Measurements from ENCODE around the gene IQCC.

IQCC gene

DNA sequence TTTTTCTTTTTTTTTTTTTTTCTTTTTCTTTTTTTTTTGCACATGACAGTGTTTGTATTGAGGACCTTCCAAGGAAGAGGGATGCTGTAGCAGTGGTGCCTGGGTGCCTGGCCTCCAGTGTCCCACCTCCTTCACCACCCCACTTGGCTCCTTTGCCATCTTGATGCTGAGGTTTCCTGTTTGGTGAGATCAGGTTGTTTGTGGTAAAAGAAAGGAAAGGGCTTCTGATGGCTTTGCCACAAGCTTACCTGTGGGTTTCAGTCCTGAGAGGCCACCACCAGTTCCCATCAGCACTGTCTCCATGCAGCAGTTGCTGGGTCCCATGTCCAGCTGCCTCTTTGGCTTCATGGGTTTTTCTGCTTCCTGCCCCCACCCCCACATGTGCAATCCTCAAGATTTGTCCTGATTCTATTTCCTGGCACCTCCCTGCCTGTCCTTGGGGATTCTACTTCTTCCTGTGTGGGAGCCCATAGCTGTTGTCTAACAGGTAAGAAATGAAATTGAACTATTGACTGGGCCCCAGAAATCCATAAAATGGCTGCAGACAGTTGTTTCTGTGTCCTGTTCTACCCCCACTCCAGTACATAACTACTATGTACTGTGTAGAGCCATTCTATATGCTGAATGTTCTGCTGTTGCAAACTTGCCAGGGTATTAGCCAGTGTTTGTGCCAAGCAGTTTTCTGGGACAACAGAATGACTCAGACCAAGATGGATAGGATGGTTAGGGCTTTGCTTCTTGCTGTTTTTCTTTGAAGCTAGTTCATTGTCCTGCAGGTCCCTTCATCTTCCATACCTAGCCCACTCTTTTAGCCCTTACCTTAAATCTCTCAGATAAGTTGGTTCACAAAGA is 9.3 kb upstream of the IQCC start:
- DNase-seq (ENCODE audit: low read depth in 2 of 2): no peak

GRCh38 chr1:32197074-32197473 is 8.4 kb upstream of the IQCC start:
- DNase-seq (ENCODE audit: low read depth in 2 of 2): no peak

- DNase-seq (ENCODE audit: low read depth in 2 of 2): no peak
Measured at GRCh38 chr1:32197837-32198236, 7.6 kb upstream of the IQCC start.

GRCh38 chr1:32198237-32199042 is 7.0 kb upstream of the IQCC start:
- no peak for DNase-seq (ENCODE audit: low read depth in 2 of 2)

DNA sequence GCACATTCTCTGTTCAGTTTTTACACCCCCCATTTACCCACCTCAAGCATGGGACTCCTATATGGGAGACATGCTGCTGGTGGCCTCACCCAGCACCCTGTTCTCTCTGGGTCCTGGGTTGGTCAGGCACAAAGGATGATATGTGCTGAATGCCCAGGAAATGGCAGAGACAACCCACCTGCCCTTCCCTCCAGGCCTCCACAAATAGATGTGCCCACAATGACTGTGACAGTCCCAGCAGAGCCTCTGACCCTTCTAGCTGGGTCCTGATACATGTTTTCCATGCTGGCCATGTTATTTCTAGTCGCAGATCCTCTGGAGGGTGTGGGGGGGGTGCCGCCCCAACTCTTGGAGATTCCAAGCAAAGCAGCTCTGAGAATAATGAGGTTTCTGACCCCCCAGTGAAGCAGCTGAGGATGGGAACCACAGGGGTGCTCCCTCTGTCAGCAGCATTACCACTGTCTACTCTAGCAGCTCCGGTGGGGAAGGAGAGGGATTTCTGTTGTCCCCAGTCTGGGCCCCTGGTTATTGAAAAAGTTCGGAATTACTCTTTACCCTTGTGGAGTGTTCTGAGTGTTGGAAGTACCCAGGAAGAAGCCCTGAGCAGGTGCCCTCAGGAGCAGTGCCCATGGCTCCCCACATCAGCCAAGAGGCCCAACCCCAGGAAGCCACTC is 6.3 kb upstream of the IQCC start:
- DNase-seq (ENCODE audit: low read depth in 2 of 2): no peak

GRCh38 chr1:32199717-32200072 is 5.8 kb upstream of the IQCC start:
- no peak for DNase-seq (ENCODE audit: low read depth in 2 of 2)

- DNase-seq (ENCODE audit: low read depth in 2 of 2): peak; percentile 34 to 35
Measured at GRCh38 chr1:32200226-32201010, 5.1 kb upstream of the IQCC start, which contains the start of gene CCDC28B. TSS of gene CCDC28B (plus strand) at chr1:32200595. CDS start at chr1:32201936, 1,341 bp downstream.

- peak; percentile 55 to 64 for DNase-seq (ENCODE audit: low read depth in 2 of 2)
Measured at GRCh38 chr1:32201011-32201855, 4.2 kb upstream of the IQCC start.

GRCh38 chr1:32204943-32205361 is 519 bp upstream of the IQCC start:
- no peak for DNase-seq (ENCODE audit: low read depth in 2 of 2)

DNA sequence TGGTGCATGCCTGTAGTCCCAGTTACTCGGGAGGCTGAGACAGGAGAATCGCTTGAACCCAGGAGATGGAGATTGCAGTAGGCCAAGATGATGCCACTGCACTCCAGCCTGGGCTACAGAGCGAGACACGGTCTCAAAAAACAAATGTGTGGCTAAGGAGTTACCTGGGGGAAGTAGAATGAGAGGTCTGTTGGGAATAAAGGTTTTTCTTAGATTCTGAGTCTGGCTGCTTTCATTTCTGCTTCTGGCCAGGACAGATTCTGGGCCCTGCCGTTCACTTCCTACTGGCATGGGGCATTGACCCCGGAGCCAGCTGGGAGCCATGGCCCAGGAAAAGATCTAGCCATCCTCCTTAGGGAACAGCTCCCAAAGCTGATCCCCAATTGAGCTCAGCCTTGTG is 3.0 kb downstream of the IQCC start:
- DNase-seq (ENCODE audit: low read depth in 2 of 2): no peak

GRCh38 chr1:32208891-32209328 is 3.4 kb downstream of the IQCC start, which contains the start of gene DCDC2B:
TSS of gene DCDC2B (plus strand) at chr1:32209089. CDS start at chr1:32209094, 5 bp downstream.
- DNase-seq (ENCODE audit: low read depth in 2 of 2): no peak

- DNase-seq (ENCODE audit: low read depth in 2 of 2): peak; percentile 5 to 23
Measured at GRCh38 chr1:32215629-32216480, 10.4 kb downstream of the IQCC start.

DNA sequence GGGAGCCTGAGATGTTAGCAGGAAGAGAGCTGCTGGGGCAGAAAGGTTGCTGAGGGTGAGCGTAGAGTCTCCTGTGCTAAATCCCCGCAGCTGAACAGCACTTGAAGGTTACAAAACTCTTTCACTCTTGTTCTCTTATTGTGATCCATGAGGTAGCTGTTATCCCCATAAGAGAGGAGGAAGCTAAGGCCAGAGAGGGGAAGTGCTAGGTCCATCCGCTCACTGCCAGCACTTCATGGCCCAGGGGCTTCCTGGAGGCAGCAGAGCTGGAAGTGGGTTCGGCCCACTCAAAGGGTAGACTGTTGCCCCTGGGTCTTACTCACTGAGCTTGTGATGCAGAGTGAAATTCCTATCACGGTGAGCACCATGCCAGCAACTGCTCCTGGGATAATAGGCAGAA is 11.1 kb downstream of the IQCC start:
- DNase-seq (ENCODE audit: low read depth in 2 of 2): no peak

GRCh38 chr1:32219022-32219421 is 13.6 kb downstream of the IQCC start:
- DNase-seq (ENCODE audit: low read depth in 2 of 2): no peak

DNA sequence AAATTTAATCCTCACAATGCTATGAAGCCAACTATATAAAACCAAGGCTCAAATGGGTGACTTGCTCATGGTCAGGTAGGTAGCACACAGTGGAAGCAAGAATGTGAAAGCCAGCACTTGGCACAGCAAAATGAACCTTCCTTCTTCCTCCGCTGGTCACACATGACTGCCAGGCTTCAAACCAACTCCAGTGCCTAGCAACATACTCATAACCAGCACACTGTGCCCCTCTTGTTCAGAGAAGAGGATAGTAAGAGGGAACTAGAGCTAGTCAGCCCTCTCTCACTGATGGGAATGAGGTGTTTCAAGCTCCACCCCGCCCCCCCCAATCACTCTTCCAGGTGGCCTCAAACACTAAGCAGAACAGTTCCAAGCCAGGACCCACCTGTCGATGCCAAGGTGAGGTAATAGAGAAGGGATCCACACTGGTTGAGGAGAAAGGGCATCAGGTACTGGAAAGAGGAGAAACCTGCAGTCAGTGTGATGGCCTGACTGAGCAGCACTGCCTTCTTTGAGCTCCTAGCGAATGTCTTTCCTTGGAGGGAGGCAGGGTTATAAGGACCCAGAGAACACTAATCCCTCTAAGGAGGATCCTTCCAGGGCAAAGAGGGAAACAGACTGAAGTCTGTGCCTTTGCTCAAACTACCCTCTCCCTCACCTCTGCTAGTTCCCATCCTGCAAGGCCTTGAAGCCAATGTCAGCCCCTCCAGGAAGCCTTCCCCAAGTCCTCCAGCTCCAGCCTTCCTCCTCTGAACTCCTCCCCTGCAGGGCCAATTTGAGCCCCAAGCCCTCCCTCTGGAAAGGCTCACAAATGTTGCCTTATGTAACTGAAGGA is 15.5 kb downstream of the IQCC start:
- DNase-seq (ENCODE audit: low read depth in 2 of 2): no peak

DNA sequence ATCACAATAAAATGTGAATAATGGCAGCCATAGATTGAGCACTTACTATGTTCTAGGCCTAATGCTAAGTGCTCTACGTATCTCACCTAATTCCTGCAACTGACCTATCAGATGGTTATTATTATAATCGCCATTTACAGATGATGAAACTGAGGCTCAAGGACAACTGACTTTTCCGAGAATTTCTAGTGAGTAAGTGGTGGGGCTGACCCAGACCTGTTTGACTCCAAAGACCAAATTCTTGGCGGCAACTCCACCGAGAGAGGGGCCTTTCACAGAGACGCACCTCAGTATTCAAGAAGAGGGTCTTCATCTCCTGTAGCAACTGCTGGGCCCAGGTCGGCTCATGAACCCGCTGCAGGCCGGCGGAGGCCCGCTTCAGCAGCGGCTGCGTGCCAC is 16.1 kb downstream of the IQCC start:
- no peak for DNase-seq (ENCODE audit: low read depth in 2 of 2)

DNA sequence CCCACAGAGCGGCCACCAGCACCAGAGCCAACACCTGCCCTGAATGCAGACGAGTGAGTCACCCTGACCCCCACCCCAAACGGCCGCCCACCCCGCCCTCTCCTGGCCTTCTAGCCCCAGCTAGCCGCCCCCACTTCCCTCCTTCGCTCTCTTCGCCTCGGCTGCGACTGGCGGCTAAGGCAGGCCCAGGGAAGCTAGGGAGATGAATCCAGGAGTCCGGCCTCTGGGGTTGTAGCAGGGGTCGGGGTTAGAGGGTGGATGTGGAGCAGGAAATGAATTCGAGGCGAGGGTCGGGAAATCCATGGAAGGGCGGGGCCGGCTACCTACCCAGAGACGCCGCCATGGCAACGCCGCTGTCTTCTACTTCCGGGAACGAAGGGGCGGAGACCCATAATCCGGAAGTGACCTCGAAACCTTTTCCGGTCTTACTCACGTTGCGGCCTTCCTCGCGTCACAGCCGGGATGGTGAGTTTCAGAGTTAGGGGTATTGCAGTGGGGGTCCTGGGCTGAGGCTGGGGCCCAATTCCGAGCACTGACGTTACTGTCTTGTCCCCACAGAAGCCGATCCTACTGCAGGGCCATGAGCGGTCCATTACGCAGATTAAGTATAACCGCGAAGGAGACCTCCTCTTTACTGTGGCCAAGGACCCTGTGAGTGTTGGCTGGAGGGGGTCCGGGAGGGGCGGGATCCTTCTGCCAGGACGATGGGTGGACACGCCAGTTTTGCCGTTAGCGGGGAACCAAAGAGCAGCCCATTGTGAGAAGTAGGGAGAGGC is 16.7 kb downstream of the IQCC start, which contains the start of the genes EIF3I and TMEM234:
Gene EIF3I (plus strand): TSS at position 428 of the 776 bp plus-strand sequence. CDS start 35 bp downstream, at position 463.
Gene TMEM234 (minus strand): TSS at position 374 of the 776 bp plus-strand sequence. CDS start 31 bp downstream, at position 343.
- DNase-seq (ENCODE audit: low read depth in 2 of 2): peak; percentile 83 to 89
